IPS-NIHi11 (cell line): ENCODE measurements around the gene P2RY2.

Experiments
- DNase-seq: peaks from one replicate; pipeline ENCODE4 v3.0.0; 2012; ENCODE audit warnings: mixed read lengths, low spot score

Gene P2RY2

GRCh38 chr11:73244589-73245240 is 26.6 kb downstream of the P2RY2 start:
- DNase-seq, result no peak

- no peak for DNase-seq
Observed at GRCh38 chr11:73245461-73245860, 27.4 kb downstream of the P2RY2 start.

- DNase-seq, result no peak
Observed at GRCh38 chr11:73246303-73246702, 28.2 kb downstream of the P2RY2 start.

- no peak for DNase-seq
Observed at GRCh38 chr11:73248526-73249185, 30.6 kb downstream of the P2RY2 start.

GRCh38 chr11:73249304-73249703 is 31.2 kb downstream of the P2RY2 start:
- DNase-seq, result no peak

GRCh38 chr11:73249853-73250783 is 32.0 kb downstream of the P2RY2 start:
- DNase-seq, result no peak

GRCh38 chr11:73252577-73253191 is 34.6 kb downstream of the P2RY2 start:
- DNase-seq, result peak; percentile 14

GRCh38 chr11:73257342-73258103 is 39.4 kb downstream of the P2RY2 start:
- no peak for DNase-seq

- no peak for DNase-seq
Observed at GRCh38 chr11:73258104-73259035, 40.3 kb downstream of the P2RY2 start.

- DNase-seq, result no peak
Observed at GRCh38 chr11:73259406-73260126, 41.5 kb downstream of the P2RY2 start.

GRCh38 chr11:73260127-73260457 is 42.0 kb downstream of the P2RY2 start:
- DNase-seq, result no peak

GRCh38 chr11:73262851-73263495 is 44.9 kb downstream of the P2RY2 start:
- DNase-seq, result no peak

- DNase-seq, result no peak
Observed at GRCh38 chr11:73263640-73264039, 45.6 kb downstream of the P2RY2 start.

- no peak for DNase-seq
Observed at GRCh38 chr11:73265278-73265810, 47.3 kb downstream of the P2RY2 start.

- DNase-seq, result no peak
Observed at GRCh38 chr11:73265853-73266645, 48.0 kb downstream of the P2RY2 start.

- no peak for DNase-seq
Observed at GRCh38 chr11:73266646-73267020, 48.6 kb downstream of the P2RY2 start.

GRCh38 chr11:73267122-73267846 is 49.2 kb downstream of the P2RY2 start:
- no peak for DNase-seq
